ENCODE data around the gene USP6.
A peak's percentile ranks its signal among the peaks of the same experiment; 100 is the strongest.
"Not testable (repeated sequence)": the region's sequence is repeated elsewhere in the genome, so short reads cannot be mapped to it uniquely, and the experiment has no call there.

USP6 gene

GRCh38 chr17:5115673-5116651 is at the start of gene USP6:
TSS of gene USP6 (plus strand) at chr17:5116032. CDS start at chr17:5130368, 14,336 bp downstream.
- H3K4me1 ChIP-seq (ENCODE audit: control insufficient read depth, insufficient read depth, low read length) = peaks cover 3% of the 10 kb centered on the region
- no peaks in the 10 kb centered on the region for H3K9me3 ChIP-seq (ENCODE audit: control insufficient read depth, low read length)
- H3K36me3 ChIP-seq (ENCODE audit: control insufficient read depth, insufficient read depth, low read length) = no peaks in the 10 kb centered on the region
- H3K4me3 ChIP-seq (ENCODE audit: low read length) = no peak within 1 kb of the TSS
- H3K9ac ChIP-seq (ENCODE audit: low read length) = no peak within 1 kb of the TSS
- H3K27me3 ChIP-seq (ENCODE audit: control insufficient read depth, insufficient read depth, low read length) = peaks cover 37% of the 10 kb centered on the region

GRCh38 chr17:5068236-5068635 is 47.6 kb upstream of the USP6 start:
- H3K9me3 ChIP-seq (ENCODE audit: control insufficient read depth, low read length) = no peaks in the 10 kb centered on the region
- no peaks in the 10 kb centered on the region for H3K36me3 ChIP-seq (ENCODE audit: control insufficient read depth, insufficient read depth, low read length)
- no peaks in the 10 kb centered on the region for H3K4me1 ChIP-seq (ENCODE audit: control insufficient read depth, insufficient read depth, low read length)
- no peak overlapping the region for H3K4me3 ChIP-seq (ENCODE audit: low read length)
- H3K27me3 ChIP-seq (ENCODE audit: control insufficient read depth, insufficient read depth, low read length) = no peaks in the 10 kb centered on the region
- no peak overlapping the region for H3K9ac ChIP-seq (ENCODE audit: low read length)

- H3K9ac ChIP-seq (ENCODE audit: low read length) = no peak overlapping the region
- H3K4me3 ChIP-seq (ENCODE audit: low read length) = no peak overlapping the region
- H3K9me3 ChIP-seq (ENCODE audit: control insufficient read depth, low read length) = no peaks in the 10 kb centered on the region
- H3K27me3 ChIP-seq (ENCODE audit: control insufficient read depth, insufficient read depth, low read length) = no peaks in the 10 kb centered on the region
- no peaks in the 10 kb centered on the region for H3K36me3 ChIP-seq (ENCODE audit: control insufficient read depth, insufficient read depth, low read length)
- no peaks in the 10 kb centered on the region for H3K4me1 ChIP-seq (ENCODE audit: control insufficient read depth, insufficient read depth, low read length)
Measured at GRCh38 chr17:5069724-5070123, 46.1 kb upstream of the USP6 start.

- H3K9ac ChIP-seq (ENCODE audit: low read length); H3K4me3 ChIP-seq (ENCODE audit: low read length); H3K9me3 ChIP-seq (ENCODE audit: control insufficient read depth, low read length); H3K27me3 ChIP-seq (ENCODE audit: control insufficient read depth, insufficient read depth, low read length); H3K4me1 ChIP-seq (ENCODE audit: control insufficient read depth, insufficient read depth, low read length); H3K36me3 ChIP-seq (ENCODE audit: control insufficient read depth, insufficient read depth, low read length): not testable (repeated sequence)
Measured at GRCh38 chr17:5075472-5075871, 40.4 kb upstream of the USP6 start.

GRCh38 chr17:5077275-5077674 is 38.6 kb upstream of the USP6 start:
- not testable (repeated sequence) for H3K9ac ChIP-seq (ENCODE audit: low read length); H3K4me1 ChIP-seq (ENCODE audit: control insufficient read depth, insufficient read depth, low read length); H3K36me3 ChIP-seq (ENCODE audit: control insufficient read depth, insufficient read depth, low read length); H3K9me3 ChIP-seq (ENCODE audit: control insufficient read depth, low read length); H3K27me3 ChIP-seq (ENCODE audit: control insufficient read depth, insufficient read depth, low read length)
- H3K4me3 ChIP-seq (ENCODE audit: low read length) = peak overlapping the region; percentile 65

GRCh38 chr17:5077781-5078105 is 38.1 kb upstream of the USP6 start:
- H3K4me1 ChIP-seq (ENCODE audit: control insufficient read depth, insufficient read depth, low read length) = peaks cover 5% of the 10 kb centered on the region
- H3K9ac ChIP-seq (ENCODE audit: low read length) = peak overlapping the region; percentile 85
- no peaks in the 10 kb centered on the region for H3K27me3 ChIP-seq (ENCODE audit: control insufficient read depth, insufficient read depth, low read length)

GRCh38 chr17:5078106-5079028 is 37.5 kb upstream of the USP6 start, which contains the start of gene ZFP3:
TSS of gene ZFP3 (plus strand) at chr17:5078467. CDS start at chr17:5091505, 13,038 bp downstream.
- Histone ChIP-seq H3K36me3 (ENCODE audit: control insufficient read depth, insufficient read depth, low read length) (no peaks in the 10 kb centered on the region), H3K9ac (ENCODE audit: low read length) (peak within 1 kb of the TSS; percentile 85), H3K9me3 (ENCODE audit: control insufficient read depth, low read length) (no peaks in the 10 kb centered on the region), H3K4me1 (ENCODE audit: control insufficient read depth, insufficient read depth, low read length) (peaks cover 5% of the 10 kb centered on the region), H3K27me3 (ENCODE audit: control insufficient read depth, insufficient read depth, low read length) (no peaks in the 10 kb centered on the region), H3K4me3 (ENCODE audit: low read length) (peak within 1 kb of the TSS; percentile 65)

More at GRCh38 chr17:5077781-5078105, 38.1 kb upstream of the USP6 start:
- Histone ChIP-seq H3K36me3 (ENCODE audit: control insufficient read depth, insufficient read depth, low read length) (no peaks in the 10 kb centered on the region), H3K4me3 (ENCODE audit: low read length) (peak overlapping the region; percentile 65), H3K9me3 (ENCODE audit: control insufficient read depth, low read length) (no peaks in the 10 kb centered on the region)

GRCh38 chr17:5080591-5080990 is 35.2 kb upstream of the USP6 start:
- H3K9ac ChIP-seq (ENCODE audit: low read length) = no peak overlapping the region
- H3K9me3 ChIP-seq (ENCODE audit: control insufficient read depth, low read length) = no peaks in the 10 kb centered on the region

GRCh38 chr17:5092218-5093010 is 23.4 kb upstream of the USP6 start:
- Histone ChIP-seq H3K9me3 (ENCODE audit: control insufficient read depth, low read length) (peaks cover 79% of the 10 kb centered on the region), H3K4me1 (ENCODE audit: control insufficient read depth, insufficient read depth, low read length) (no peaks in the 10 kb centered on the region), H3K36me3 (ENCODE audit: control insufficient read depth, insufficient read depth, low read length) (peaks cover 14% of the 10 kb centered on the region), H3K27me3 (ENCODE audit: control insufficient read depth, insufficient read depth, low read length) (peaks cover 8% of the 10 kb centered on the region), H3K4me3 (ENCODE audit: low read length) (no peak overlapping the region), H3K9ac (ENCODE audit: low read length) (no peak overlapping the region)

More at GRCh38 chr17:5080591-5080990, 35.2 kb upstream of the USP6 start:
- Histone ChIP-seq H3K4me3 (ENCODE audit: low read length) (no peak overlapping the region), H3K36me3 (ENCODE audit: control insufficient read depth, insufficient read depth, low read length) (no peaks in the 10 kb centered on the region), H3K27me3 (ENCODE audit: control insufficient read depth, insufficient read depth, low read length) (no peaks in the 10 kb centered on the region), H3K4me1 (ENCODE audit: control insufficient read depth, insufficient read depth, low read length) (peaks cover 5% of the 10 kb centered on the region)

- no peak overlapping the region for H3K9ac ChIP-seq (ENCODE audit: low read length)
- no peaks in the 10 kb centered on the region for H3K4me1 ChIP-seq (ENCODE audit: control insufficient read depth, insufficient read depth, low read length)
- peaks cover 41% of the 10 kb centered on the region for H3K9me3 ChIP-seq (ENCODE audit: control insufficient read depth, low read length)
- H3K36me3 ChIP-seq (ENCODE audit: control insufficient read depth, insufficient read depth, low read length) = no peaks in the 10 kb centered on the region
- peaks cover 11% of the 10 kb centered on the region for H3K27me3 ChIP-seq (ENCODE audit: control insufficient read depth, insufficient read depth, low read length)
- H3K4me3 ChIP-seq (ENCODE audit: low read length) = peak overlapping the region; percentile 14
Measured at GRCh38 chr17:5096731-5097100, 19.1 kb upstream of the USP6 start.

- Histone ChIP-seq H3K9me3 (ENCODE audit: control insufficient read depth, low read length) (peaks cover 36% of the 10 kb centered on the region), H3K36me3 (ENCODE audit: control insufficient read depth, insufficient read depth, low read length) (no peaks in the 10 kb centered on the region), H3K4me3 (ENCODE audit: low read length) (peak overlapping the region; percentile 14), H3K4me1 (ENCODE audit: control insufficient read depth, insufficient read depth, low read length) (no peaks in the 10 kb centered on the region), H3K27me3 (ENCODE audit: control insufficient read depth, insufficient read depth, low read length) (peaks cover 11% of the 10 kb centered on the region), H3K9ac (ENCODE audit: low read length) (peak overlapping the region; percentile 31)
Measured at GRCh38 chr17:5097101-5097834, 18.6 kb upstream of the USP6 start.

Data from mucosa of stomach (tissue), 1 donor.